Glutamatergic neuron (in vitro differentiated cells): ENCODE results near the gene BOD1L2. TPM values are rescaled to one million over a fixed set of nuclear protein-coding genes. Genes with fewer than 3 reads are reported as not detected.
A peak's percentile ranks its signal among the peaks of the same experiment; 100 is the strongest.

Source experiments
- DNase-seq: peaks from one replicate; pipeline ENCODE4 v3.0.0; 2022
- H3K27ac Mint-ChIP-seq: one replicate; pipeline ENCODE4 v1.8.0; 2020; ENCODE audit warnings: mild to moderate bottlenecking, mixed read lengths, inconsistent platforms; ENCODE audit not compliant: unreplicated experiment
- H3K27me3 Mint-ChIP-seq: one replicate; pipeline ENCODE4 v1.8.0; 2020; ENCODE audit warnings: mild to moderate bottlenecking, moderate library complexity, mixed read lengths, inconsistent platforms; ENCODE audit not compliant: unreplicated experiment
- H3K36me3 Mint-ChIP-seq: one replicate; pipeline ENCODE4 v1.8.0; 2020; ENCODE audit warnings: mild to moderate bottlenecking, mixed read lengths, inconsistent platforms; ENCODE audit not compliant: unreplicated experiment
- H3K4me1 Mint-ChIP-seq: one replicate; pipeline ENCODE4 v1.8.0; 2020; ENCODE audit warnings: mild to moderate bottlenecking, low read depth, mixed read lengths, inconsistent platforms; ENCODE audit not compliant: unreplicated experiment
- H3K4me3 Mint-ChIP-seq: one replicate; pipeline ENCODE4 v1.8.0; 2020; ENCODE audit warnings: mild to moderate bottlenecking, mixed read lengths, inconsistent platforms; ENCODE audit not compliant: unreplicated experiment
- H3K9me3 Mint-ChIP-seq: one replicate; pipeline ENCODE4 v1.8.0; 2020; ENCODE audit warnings: mild to moderate bottlenecking, moderate library complexity, mixed read lengths, inconsistent platforms; ENCODE audit not compliant: unreplicated experiment
- CTCF ChIP-seq: fragments of 200-600 bp; sonication (generic); IDR thresholded peaks from one replicate; pipeline ENCODE4 v1.5.0; 2021; ENCODE audit not compliant: partially characterized antibody, unreplicated experiment
- total RNA-seq: library from RNA; stranded (reverse); fragmentation: NEBNext Ultra II Directional; extraction: Animal tissue kit (Norgen Biotek cat#: 25700); gene quantifications from one replicate; pipeline ENCODE4 v1.2.1, GENCODE V29; 2021; ENCODE audit not compliant: unreplicated experiment

BOD1L2 gene
- total RNA-seq, 1 donor from 2014 or later: not detected

- peaks cover 9% of the 10 kb centered on the region for H3K9me3 Mint-ChIP-seq
- peak; percentile 81 for DNase-seq
- peak; percentile 43 for TF ChIP-seq CTCF
- no peaks in the 10 kb centered on the region for H3K36me3 Mint-ChIP-seq
- peak overlapping the region; percentile 95 for H3K27ac Mint-ChIP-seq
- H3K27me3 Mint-ChIP-seq: peaks cover 3% of the 10 kb centered on the region
- H3K4me1 Mint-ChIP-seq: peaks cover 44% of the 10 kb centered on the region
- H3K4me3 Mint-ChIP-seq: peak overlapping the region; percentile 83
Observed at GRCh38 chr18:57121542-57122112, 25.3 kb upstream of the BOD1L2 start.

GRCh38 chr18:57122936-57123510, 23.9 kb upstream of the BOD1L2 start:
- peaks cover 6% of the 10 kb centered on the region for H3K9me3 Mint-ChIP-seq
- H3K4me1 Mint-ChIP-seq: peaks cover 38% of the 10 kb centered on the region
- peak overlapping the region; percentile 83 for H3K4me3 Mint-ChIP-seq
- H3K27me3 Mint-ChIP-seq: peaks cover 2% of the 10 kb centered on the region
- DNase-seq: no peak
- peak overlapping the region; percentile 95 for H3K27ac Mint-ChIP-seq
- H3K36me3 Mint-ChIP-seq: no peaks in the 10 kb centered on the region
- TF ChIP-seq CTCF: peak; percentile 17

- H3K36me3 Mint-ChIP-seq: no peaks in the 10 kb centered on the region
- no peaks in the 10 kb centered on the region for H3K27me3 Mint-ChIP-seq
- no peak for TF ChIP-seq CTCF
- peaks cover 11% of the 10 kb centered on the region for H3K9me3 Mint-ChIP-seq
- no peak overlapping the region for H3K27ac Mint-ChIP-seq
- no peak for DNase-seq
- H3K4me1 Mint-ChIP-seq: peaks cover 47% of the 10 kb centered on the region
- no peak overlapping the region for H3K4me3 Mint-ChIP-seq
Observed at GRCh38 chr18:57125627-57126026, 21.3 kb upstream of the BOD1L2 start.

- H3K36me3 Mint-ChIP-seq: no peaks in the 10 kb centered on the region
- no peaks in the 10 kb centered on the region for H3K27me3 Mint-ChIP-seq
- TF ChIP-seq CTCF: no peak
- H3K27ac Mint-ChIP-seq: peak overlapping the region; percentile 91
- peaks cover 28% of the 10 kb centered on the region for H3K4me1 Mint-ChIP-seq
- H3K9me3 Mint-ChIP-seq: peaks cover 7% of the 10 kb centered on the region
- DNase-seq: peak; percentile 33
- peak overlapping the region; percentile 57 for H3K4me3 Mint-ChIP-seq
Observed at GRCh38 chr18:57128220-57128932, 18.5 kb upstream of the BOD1L2 start.

GRCh38 chr18:57131101-57131500, 15.8 kb upstream of the BOD1L2 start:
- H3K27me3 Mint-ChIP-seq: no peaks in the 10 kb centered on the region
- peaks cover 24% of the 10 kb centered on the region for H3K4me1 Mint-ChIP-seq
- H3K4me3 Mint-ChIP-seq: no peak overlapping the region
- H3K9me3 Mint-ChIP-seq: peaks cover 7% of the 10 kb centered on the region
- TF ChIP-seq CTCF: no peak
- peaks cover 5% of the 10 kb centered on the region for H3K36me3 Mint-ChIP-seq
- DNase-seq: no peak
- no peak overlapping the region for H3K27ac Mint-ChIP-seq
